SW 1271 (cell line): ENCODE data around the gene PDP2.
A peak's percentile ranks its signal among the peaks of the same experiment; 100 is the strongest.
"Not testable (repeated sequence)": the region's sequence is repeated elsewhere in the genome, so short reads cannot be mapped to it uniquely, and the experiment has no call there.

Experiments used
- DNase-seq, 2 experiments: peaks; one replicate each; lab custom pipeline; 2025; lab: John Stamatoyannopoulos, UW

PDP2 gene

DNA sequence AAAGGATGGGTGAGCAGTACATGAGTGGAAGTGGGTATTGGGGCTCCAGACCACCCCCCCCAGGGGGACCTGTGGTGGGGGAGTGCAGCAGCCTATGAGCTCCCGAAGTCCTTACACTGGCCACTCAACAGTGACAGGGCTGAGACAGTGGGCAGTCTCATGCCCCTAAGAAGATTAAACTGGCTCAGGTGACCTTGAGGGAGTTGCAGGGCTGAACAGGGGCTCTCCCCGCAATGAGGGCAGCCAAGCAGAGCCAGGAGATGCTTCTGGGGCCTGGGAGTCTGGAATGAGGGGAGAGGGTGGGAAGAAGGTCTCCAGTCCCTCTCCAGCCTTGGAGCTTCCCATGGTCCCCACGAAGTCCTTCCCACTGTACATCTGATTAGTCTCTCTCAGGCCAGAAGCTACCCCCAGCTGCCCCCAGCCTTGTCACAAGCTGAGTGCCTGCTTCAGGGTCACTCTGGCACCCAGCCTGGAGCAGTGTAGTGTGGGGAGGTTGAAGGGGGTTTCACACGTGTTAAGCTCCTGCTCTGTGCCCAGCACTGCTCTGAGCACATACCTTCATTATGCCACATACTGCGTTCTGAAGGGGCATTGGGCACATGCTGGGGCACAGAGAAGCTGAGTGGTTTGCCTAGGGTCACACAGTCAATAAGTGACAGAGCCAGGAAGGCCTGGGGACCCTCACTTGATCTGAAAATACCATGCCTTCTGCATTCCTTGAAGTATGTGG, 39.4 kb downstream of the PDP2 start:
- DNase-seq: no peak

DNA sequence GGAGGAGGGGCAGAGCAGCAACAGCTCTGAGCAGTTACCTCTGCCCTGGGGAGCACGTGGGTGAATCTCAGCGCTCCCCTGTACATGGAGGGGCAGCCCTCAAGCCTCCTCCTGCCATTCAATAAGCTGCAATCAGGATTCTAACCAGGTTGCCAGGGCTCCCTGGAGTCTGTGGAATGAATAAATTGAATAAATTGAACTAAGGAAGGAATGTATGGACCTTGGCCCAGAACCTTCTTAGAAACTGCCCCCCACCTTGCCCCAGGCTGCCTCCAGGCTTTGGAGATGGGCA, 39.9 kb downstream of the PDP2 start:
- no peak for DNase-seq

GRCh38 chr16:66920924-66921680, 40.8 kb downstream of the PDP2 start:
- no peak for DNase-seq

GRCh38 chr16:66921729-66922450, 41.6 kb downstream of the PDP2 start:
- DNase-seq: no peak

- DNase-seq: no peak
Measured at GRCh38 chr16:66923247-66923731, 43.0 kb downstream of the PDP2 start.

- no peak for DNase-seq
Measured at GRCh38 chr16:66923866-66924265, 43.6 kb downstream of the PDP2 start.

DNA sequence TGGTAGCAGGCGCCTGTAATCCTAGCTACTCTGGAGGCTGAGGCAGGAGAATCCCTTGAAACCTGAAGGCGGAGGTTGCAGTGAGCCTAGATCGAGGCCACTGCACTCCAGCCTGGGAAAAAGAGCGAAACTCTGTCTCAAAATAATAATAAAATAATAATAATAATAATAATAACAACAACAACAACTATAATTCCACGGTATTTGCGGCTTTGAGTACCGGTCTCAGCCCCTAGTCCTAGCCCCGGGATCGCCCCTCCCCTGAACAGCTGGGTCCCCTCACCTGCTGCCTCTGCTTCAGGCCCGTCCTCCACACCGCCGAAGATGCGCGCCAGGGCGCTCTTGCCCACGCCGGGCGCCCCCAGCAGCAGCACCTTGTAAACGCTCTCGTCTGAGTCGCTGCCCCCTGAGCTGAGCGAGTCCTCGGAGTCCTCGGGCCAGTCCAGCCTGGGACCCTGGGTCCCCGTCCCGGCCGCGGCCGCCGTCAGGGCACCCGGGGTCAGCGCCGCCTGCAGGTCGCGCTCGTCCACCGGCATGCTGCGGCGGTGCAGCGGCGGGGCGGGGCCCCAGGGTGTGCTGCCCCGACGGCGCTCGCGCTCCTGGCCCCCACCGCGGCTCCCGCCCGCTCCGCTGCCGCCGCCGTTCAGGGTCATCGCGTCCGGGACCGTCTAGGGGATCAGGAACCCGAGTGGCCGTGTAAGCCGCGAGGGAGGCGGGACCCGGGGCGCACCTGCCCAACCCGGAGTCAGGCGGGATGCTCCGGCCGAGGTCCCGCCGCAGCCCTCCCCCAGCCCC, 44.4 kb downstream of the PDP2 start:
- DNase-seq: no peak

- no peak for DNase-seq
Measured at GRCh38 chr16:66925322-66925840, 45.1 kb downstream of the PDP2 start, which contains the start of gene RRAD. RRAD (minus strand) TSS chr16:66925535; CDS start chr16:66925179, 356 bp downstream.

DNA sequence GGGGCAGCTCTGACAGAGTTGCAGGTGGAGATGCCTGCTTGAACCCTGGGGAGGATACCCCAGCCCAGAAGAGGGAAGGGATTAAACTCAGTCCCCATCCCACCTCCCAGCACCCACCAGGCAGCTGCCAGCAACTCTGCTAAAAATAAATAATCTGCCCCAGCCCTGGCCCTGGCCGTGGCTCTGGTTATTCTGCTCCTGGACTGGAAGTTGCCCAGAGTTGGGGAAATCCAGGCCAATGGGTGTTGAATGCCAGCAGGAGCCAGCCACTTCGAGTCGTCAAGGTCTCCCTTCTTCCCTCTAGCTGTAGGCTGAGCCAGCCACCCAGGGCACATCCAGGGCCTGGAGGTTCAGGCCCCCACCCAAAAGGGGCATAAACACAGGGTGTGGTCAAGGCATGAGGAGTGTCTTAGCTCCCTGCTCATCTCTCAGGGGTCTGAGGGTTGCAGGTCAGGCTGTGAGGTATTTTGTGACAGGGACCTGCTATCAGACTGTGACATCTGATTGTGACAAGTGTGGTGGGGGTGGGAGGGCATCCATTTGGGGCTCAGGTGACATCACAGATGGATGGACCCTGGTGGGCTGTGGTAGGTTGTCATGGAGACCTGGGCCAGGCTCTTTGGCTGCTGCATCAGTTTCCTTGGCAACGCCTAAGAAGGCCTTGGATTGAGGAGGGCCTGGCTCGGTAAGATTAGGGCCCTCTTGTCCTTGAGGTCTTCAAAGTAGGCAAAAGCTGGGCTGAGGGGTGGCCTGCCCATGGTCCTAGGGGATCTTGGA, 46.0 kb downstream of the PDP2 start:
- no peak for DNase-seq

- DNase-seq: peak; percentile 61 to 82
Measured at GRCh38 chr16:66926961-66927436, 46.7 kb downstream of the PDP2 start.

DNA sequence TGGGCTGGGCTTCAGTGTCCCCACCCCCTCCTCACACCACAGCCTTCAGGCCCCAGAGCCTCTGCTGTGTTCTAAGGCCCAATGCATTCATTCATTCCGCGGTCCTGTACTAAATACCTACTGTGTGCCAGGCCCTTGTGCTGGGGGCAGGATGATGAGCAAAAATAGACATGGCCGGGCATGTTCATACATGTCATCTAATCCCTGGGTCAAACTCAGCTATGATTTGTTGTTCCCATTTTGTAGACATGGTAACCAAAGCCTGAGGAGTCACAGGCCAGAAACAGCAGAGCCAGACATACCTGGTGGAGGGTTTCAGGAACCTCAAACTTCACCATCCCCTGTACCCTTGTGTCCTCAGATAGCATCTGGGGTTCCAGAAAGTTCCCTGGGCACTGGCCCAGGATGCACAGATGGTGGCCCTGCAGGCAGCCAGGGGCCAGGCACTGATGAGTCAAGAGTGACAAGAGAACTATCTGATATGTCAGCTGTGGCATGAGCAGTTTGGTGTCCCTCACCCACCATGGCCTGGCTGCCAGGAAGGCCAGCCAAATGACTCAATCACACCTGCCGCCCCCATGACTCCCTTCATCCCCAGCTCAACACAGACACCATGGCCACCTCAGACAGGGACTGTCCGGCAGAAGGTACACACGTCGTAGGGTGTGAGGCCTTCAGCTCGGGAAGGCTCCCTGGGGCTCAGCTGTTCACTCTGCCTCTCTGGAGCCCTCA, 47.8 kb downstream of the PDP2 start:
- peak in 1 of 2 experiments; percentile 23 for DNase-seq

DNA sequence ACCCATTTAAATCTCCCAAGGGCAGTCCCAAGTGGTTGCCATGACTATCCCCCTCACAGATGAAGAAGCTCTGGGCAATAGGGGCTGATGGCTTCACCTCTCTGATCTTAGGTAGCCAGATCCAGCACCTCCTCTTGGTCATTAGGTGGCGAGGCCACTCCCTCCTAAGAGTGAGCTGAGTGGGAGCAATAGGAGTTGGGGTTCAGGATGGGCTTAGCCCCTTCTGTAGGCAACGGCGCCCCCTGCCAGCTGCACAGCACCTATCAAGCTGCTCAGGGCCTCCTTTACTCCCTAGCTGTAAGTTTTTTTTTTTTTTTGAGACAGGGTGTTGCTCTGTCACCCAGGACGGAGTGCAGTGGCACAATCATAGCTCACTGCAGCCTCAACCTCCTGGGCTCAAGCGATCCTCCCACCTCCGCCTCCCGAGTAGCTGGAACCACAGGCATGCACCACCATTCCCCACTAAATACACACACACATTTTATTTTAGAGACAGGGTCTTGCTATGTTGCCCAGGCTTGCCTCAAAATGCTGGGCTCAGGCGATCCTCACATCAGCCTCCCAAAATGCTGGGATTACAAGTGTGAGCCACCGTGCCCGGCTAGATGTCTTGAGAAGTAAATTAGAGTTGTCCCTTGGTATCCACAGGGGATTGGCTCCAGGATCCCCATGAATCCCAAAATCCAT, 48.5 kb downstream of the PDP2 start:
- DNase-seq: peak in 1 of 2 experiments; percentile 32

DNA sequence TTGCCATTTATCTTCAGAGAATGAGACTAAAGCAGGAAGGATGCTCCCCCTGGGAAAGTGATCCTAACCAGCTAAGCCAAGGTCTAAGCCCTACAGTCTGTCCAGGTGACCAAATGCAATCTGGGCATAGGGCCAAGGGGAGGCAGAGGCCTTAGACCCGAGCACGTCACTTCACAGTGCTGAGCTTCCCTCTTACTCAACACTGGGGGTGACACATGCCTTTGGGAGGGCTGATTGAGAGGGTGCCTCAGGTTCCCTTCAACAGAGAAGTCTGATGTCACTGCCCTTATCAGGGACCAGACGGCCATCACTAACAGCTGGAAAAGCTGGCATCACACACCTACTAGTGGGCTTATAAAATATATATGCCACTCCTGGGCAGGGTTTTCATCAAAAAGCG, 49.9 kb downstream of the PDP2 start:
- DNase-seq: no peak

GRCh38 chr16:66931665-66932064, 51.4 kb downstream of the PDP2 start:
- DNase-seq: no peak

- DNase-seq: no peak
Measured at GRCh38 chr16:66932076-66932475, 51.8 kb downstream of the PDP2 start.

DNA sequence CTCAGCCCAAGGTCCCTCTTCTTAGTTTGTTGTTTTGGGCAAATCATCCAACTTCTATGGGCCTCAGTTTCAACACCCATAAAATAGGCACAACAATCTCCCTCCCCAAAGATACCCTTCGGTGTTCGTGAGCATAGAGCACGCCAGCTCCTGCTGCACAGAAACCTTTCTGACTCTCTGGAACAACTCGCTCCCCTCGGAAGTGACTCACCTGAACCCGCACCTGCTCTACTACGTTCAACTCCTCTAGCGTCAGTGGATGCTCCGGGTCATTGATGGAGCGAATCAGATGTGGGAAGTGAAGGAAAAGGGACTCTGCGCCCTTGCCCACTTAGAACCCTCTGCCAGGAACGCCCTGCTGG, 53.4 kb downstream of the PDP2 start:
- DNase-seq: no peak

- DNase-seq: peak; percentile 26 to 80
Measured at GRCh38 chr16:66934138-66934838, 54.0 kb downstream of the PDP2 start, which contains the start of gene CIAO2B. CIAO2B (minus strand) TSS chr16:66934402; CDS start chr16:66934364, 38 bp downstream.

DNA sequence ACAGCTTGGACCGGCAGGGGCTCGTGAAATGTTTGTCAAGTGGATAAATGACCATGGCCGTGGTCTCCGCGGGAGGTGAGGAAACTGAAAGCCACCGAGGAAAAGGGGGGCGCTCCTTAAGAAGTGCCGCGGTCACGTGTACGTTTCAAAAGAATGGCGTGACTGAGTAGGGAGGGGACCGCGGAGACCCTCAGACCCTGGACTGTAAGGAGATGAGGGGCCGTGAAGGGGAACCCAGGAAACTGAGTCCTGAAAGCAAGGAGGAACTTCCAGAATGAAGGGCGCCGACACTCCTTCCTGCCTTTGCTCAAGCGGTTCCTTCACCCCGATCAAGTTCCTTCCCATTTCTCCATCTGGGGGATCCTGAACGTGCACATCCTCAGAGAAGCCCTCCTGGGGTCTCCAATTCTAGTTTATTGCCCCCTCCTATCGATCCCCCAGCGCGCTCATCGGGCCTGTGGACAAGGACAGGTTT, 54.6 kb downstream of the PDP2 start:
- not testable (repeated sequence) for DNase-seq
